Measurements from ENCODE around the gene TOPORS.

DNA sequence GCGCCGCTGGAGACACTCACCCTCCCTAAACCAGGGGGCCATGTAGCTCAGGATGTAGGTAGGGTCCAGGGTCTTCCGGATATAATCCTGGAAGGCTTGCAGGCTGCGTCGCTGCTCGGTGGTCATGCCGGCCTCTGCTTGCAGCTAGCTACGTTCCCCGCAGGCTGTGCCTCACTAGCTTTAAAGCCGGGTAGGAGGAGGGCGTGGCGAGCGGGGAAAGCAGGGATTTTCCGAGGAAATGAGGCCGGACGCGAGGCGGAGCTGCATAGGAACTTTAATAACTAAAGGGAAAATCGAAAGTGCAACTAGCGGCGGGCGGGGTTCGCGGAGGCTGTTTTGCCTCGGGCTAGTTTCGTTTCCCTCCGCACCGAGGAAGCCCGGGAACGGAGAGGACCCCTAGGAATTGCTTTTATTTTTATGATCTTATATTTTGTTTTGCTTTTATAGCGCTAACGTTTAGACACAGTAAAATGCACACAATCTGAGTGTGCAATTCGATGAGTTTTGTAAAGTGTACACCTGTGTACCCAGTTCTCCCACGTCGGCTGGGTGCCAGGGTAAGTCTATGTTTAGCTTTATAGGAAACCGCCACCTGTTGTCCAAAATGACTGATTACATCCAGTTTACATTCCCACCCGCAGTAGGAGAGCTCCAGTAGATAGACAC, 26.2 kb downstream of the TOPORS start, which contains the start of gene RIGI:
- no peak for TF ChIP-seq POLR2A (IDR thresholded peaks at IDR 0.05; ENCODE audit: low read length)
- TF ChIP-seq GATA1 (IDR thresholded peaks at IDR 0.05; ENCODE audit: low read depth, low read length), result no peak

Measured in erythroblast (primary cell).